HepG2 (cell line): Measurements from ENCODE around the gene HSDL1. TPM values are rescaled to one million over a fixed set of nuclear protein-coding genes. Genes with fewer than 3 reads are reported as not detected.

ENCODE experiments used
- AGO1 ChIP-seq: fragments of 200-400 bp; formaldehyde crosslinking; IDR thresholded peaks from 2 replicates; pipeline ENCODE4 v1.6.1; 2017; ENCODE audit warnings: mild to moderate bottlenecking, low read depth, low read length, moderate library complexity; ENCODE audit not compliant: poor library complexity, severe bottlenecking
- CHD2 ChIP-seq: IDR thresholded peaks from 2 replicates; pipeline ENCODE4 v1.6.1; 2011; ENCODE audit warnings: low read depth, low read length, improper control_type of control experiment
- CSRNP2 ChIP-seq: sonication (generic); formaldehyde crosslinking; conservative IDR thresholded peaks from 2 replicates; pipeline ENCODE4 v1.8.0; 2022; ENCODE audit warnings: low read depth, missing genetic modification reagents
- FOXK2 ChIP-seq: fragments of 450-650 bp; IDR thresholded peaks from 2 replicates; pipeline ENCODE4 v1.6.1; 2016
- GPN1 ChIP-seq: sonication (generic); formaldehyde crosslinking; IDR thresholded peaks from 2 replicates; pipeline ENCODE4 v1.5.1; 2020; ENCODE audit warnings: missing genetic modification reagents, borderline replicate concordance
- HES4 ChIP-seq: sonication (generic); formaldehyde crosslinking; IDR thresholded peaks from 2 replicates; pipeline ENCODE4 v1.9.0; 2021; ENCODE audit warnings: mild to moderate bottlenecking, missing genetic modification reagents, borderline replicate concordance
- HMGA1 ChIP-seq: sonication (generic); formaldehyde crosslinking; conservative IDR thresholded peaks from 2 replicates; pipeline ENCODE4 v1.4.0; 2020; ENCODE audit warnings: missing genetic modification reagents
- HNF4A ChIP-seq: sonication (generic); formaldehyde crosslinking; IDR thresholded peaks from 2 replicates; pipeline ENCODE4 v1.4.0; 2020; ENCODE audit warnings: missing genetic modification reagents
- KDM2A ChIP-seq: sonication (generic); formaldehyde crosslinking; IDR thresholded peaks from 2 replicates; pipeline ENCODE4 v1.4.0; 2020; ENCODE audit warnings: low read depth, missing genetic modification reagents, borderline replicate concordance
- KLF13 ChIP-seq: sonication (generic); formaldehyde crosslinking; IDR thresholded peaks from 2 replicates; pipeline ENCODE4 v1.4.0; 2020; ENCODE audit warnings: mild to moderate bottlenecking, missing genetic modification reagents
- PBX2 ChIP-seq: IDR thresholded peaks from 2 replicates; pipeline ENCODE4 v1.6.1; 2016; ENCODE audit warnings: control low read depth
- PLSCR1 ChIP-seq: sonication (generic); formaldehyde crosslinking; IDR thresholded peaks from 2 replicates; pipeline ENCODE4 v1.5.0; 2020; ENCODE audit warnings: missing genetic modification reagents, mild to moderate bottlenecking, borderline replicate concordance
- TBL1XR1 ChIP-seq: fragments of 150-350 bp; IDR thresholded peaks from 2 replicates; pipeline ENCODE4 v1.6.1; 2014; ENCODE audit warnings: borderline replicate concordance, low read length; ENCODE audit not compliant: partially characterized antibody
- THRA ChIP-seq: sonication (generic); formaldehyde crosslinking; IDR thresholded peaks from 2 replicates; pipeline ENCODE4 v1.4.0; 2020; ENCODE audit warnings: missing genetic modification reagents, borderline replicate concordance
- THYN1 ChIP-seq: sonication (generic); formaldehyde crosslinking; IDR thresholded peaks from 2 replicates; pipeline ENCODE4 v1.8.1; 2023; ENCODE audit warnings: low read depth, mild to moderate bottlenecking, moderate library complexity, missing genetic modification reagents, borderline replicate concordance
- ZBTB3 ChIP-seq: sonication (generic); formaldehyde crosslinking; IDR thresholded peaks from 2 replicates; pipeline ENCODE4 v1.4.0; 2020; ENCODE audit warnings: low read depth, mild to moderate bottlenecking, moderate library complexity, missing genetic modification reagents, borderline replicate concordance
- ZKSCAN1 ChIP-seq: fragments of 150-350 bp; IDR thresholded peaks from 2 replicates; pipeline ENCODE4 v1.6.1; 2014; ENCODE audit warnings: low read length
- ZNF12 ChIP-seq: sonication (generic); formaldehyde crosslinking; IDR thresholded peaks from 2 replicates; pipeline ENCODE4 v1.5.0; 2020; ENCODE audit warnings: missing genetic modification reagents
- ZNF160 ChIP-seq: sonication (generic); formaldehyde crosslinking; IDR thresholded peaks from 2 replicates; pipeline ENCODE4 v1.8.0; 2022; ENCODE audit warnings: mild to moderate bottlenecking, inconsistent platforms, missing genetic modification reagents
- ZNF17 ChIP-seq: sonication (generic); formaldehyde crosslinking; IDR thresholded peaks from 2 replicates; pipeline ENCODE4 v1.5.0; 2020; ENCODE audit warnings: mild to moderate bottlenecking, missing genetic modification reagents
- ZNF446 ChIP-seq: sonication (generic); formaldehyde crosslinking; IDR thresholded peaks from 2 replicates; pipeline ENCODE4 v1.5.0; 2020; ENCODE audit warnings: mild to moderate bottlenecking, missing genetic modification reagents
- ZNF629 ChIP-seq: sonication (generic); formaldehyde crosslinking; conservative IDR thresholded peaks from 2 replicates; pipeline ENCODE4 v1.5.0; 2020; ENCODE audit warnings: missing genetic modification reagents
- ZSCAN21 ChIP-seq: sonication (generic); formaldehyde crosslinking; IDR thresholded peaks from 2 replicates; pipeline ENCODE4 v1.8.0; 2022; ENCODE audit warnings: mild to moderate bottlenecking, missing genetic modification reagents, moderate library complexity, borderline replicate concordance
- ZSCAN25 ChIP-seq: sonication (generic); formaldehyde crosslinking; IDR thresholded peaks from 2 replicates; pipeline ENCODE4 v1.8.0; 2022; ENCODE audit warnings: mild to moderate bottlenecking, missing genetic modification reagents
- polyA plus RNA-seq, 8 experiments: library from polyadenylated mRNA; depleted of rRNA in 3 of 8; stranded (reverse) in 7 of 8; unstranded in 1 of 8; fragments of >200 nt; fragmentation: Illumina TruSeq in 4 of 8; extraction: Trizol in 4 of 8; gene quantifications; 2 replicates each; pipeline versions ENCODE4 v1.2.1 to v1.2.3, GENCODE V29; 2011 to 2016; ENCODE audit warnings: low read depth in 4 of 8, missing spikeins in 1 of 8, mixed read lengths in 1 of 8; ENCODE audit not compliant: insufficient read depth in 1 of 8
- total RNA-seq, 5 experiments: library from RNA; depleted of rRNA; stranded (reverse); fragments of >200 nt; fragmentation: Illumina TruSeq; extraction: Trizol; gene quantifications; 2 replicates each; pipeline ENCODE4 v1.2.3, GENCODE V29; 2016; ENCODE audit warnings: low read depth in 1 of 5
- TF ChIP-seq, protein P1 (sequence below): sonication (generic); formaldehyde crosslinking; IDR thresholded peaks from 2 replicates; pipeline ENCODE4 v1.8.1; 2023; ENCODE audit warnings: mild to moderate bottlenecking, missing genetic modification reagents, borderline replicate concordance

Gene HSDL1
- total and polyA plus RNA-seq, 2 of the 13 experiments (the other 11 are each of a cell fraction or from before 2014, with no cell fraction given), result 49.2 to 49.7 TPM

DNA sequence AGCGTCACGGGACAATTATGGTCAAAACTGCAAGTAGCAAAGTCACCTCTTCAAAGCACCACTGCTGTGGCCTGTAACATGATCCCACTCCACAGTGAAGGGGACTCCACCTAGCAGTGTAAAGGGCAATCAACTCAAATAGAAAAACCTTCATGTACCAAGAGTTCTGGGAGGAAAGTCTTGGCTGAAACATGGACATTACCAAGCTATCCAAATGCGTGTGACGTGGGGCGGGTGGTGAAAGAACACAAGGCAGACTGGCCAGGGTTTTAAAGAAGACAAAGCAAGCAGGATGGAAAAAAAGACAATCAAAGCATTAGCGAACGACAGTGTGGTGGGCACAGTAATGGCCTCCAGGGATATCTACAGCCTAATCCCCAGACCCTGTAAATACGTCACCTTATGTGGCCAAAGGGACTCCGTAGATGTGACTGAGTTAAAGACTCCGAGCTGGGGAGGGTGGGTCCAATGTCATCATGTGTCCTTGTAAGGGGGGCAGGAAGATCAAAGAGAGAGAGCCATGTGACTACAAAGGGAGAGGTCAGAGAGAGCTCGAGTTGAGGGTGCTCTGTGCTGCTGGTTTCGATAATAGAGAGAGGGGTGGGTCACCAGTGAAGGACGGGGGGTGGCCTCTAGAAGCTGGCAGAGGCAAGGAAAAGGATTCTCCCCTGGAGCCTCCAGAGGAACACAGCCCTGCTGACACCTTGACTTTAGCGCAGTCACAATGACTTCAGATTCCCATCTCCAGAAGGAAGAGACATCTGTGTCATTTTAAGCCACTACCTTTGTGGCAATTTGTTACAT, 6.0 kb downstream of the HSDL1 start (continued):
- TF ChIP-seq CSRNP2 (no peak), GPN1 (CRISPR knock-in tag) (no peak), TBL1XR1 (no peak), ZNF17 (CRISPR knock-in tag) (no peak), FOXK2 (peak; percentile 14; the same call in 1 of the 2 replicates), PBX2 (CRISPR knock-in tag) (no peak), ZSCAN21 (CRISPR knock-in tag) (0 out of 2 replicates have a peak, but pooled peaks have one; percentile 64), ZNF160 (CRISPR knock-in tag) (no peak), KDM2A (CRISPR knock-in tag) (0 out of 2 replicates have a peak, but pooled peaks have one; percentile 62), ZNF12 (no peak; the same call in 1 of the 2 replicates), KLF13 (CRISPR knock-in tag) (no peak), ZKSCAN1 (no peak), THRA (CRISPR knock-in tag) (0 out of 2 replicates have a peak, but pooled peaks have one; percentile 17), AGO1 (no peak), CHD2 (no peak), PLSCR1 (CRISPR knock-in tag) (no peak), THYN1 (CRISPR knock-in tag) (no peak), ZNF629 (CRISPR knock-in tag) (no peak), ZNF446 (CRISPR knock-in tag) (no peak), HMGA1 (no peak), HES4 (no peak), HNF4A (CRISPR knock-in tag) (peak; percentile 78), ZBTB3 (no peak), ZSCAN25 (CRISPR knock-in tag) (0 out of 2 replicates have a peak, but pooled peaks have one; percentile 51)
- TF ChIP-seq, protein P1, sequence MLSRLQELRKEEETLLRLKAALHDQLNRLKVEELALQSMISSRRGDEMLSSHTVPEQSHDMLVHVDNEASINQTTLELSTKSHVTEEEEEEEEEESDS (CRISPR knock-in tag), result no peak
